Skin epidermis (tissue), 12 donors: ENCODE results near the gene PCNX1.
"Not testable (repeated sequence)": the region's sequence is repeated elsewhere in the genome, so short reads cannot be mapped to it uniquely, and the experiment has no call there.

Experiments
- H3K27ac ChIP-seq, 21 experiments: fragments of 200-600 bp; sonication (generic) in 11 of 21; one replicate each; pipeline ENCODE4 v1.5.0; 2020; ENCODE audit warnings: mild to moderate bottlenecking in 3 of 21, inconsistent platforms in 2 of 21, moderate library complexity in 2 of 21
- H3K4me3 ChIP-seq, 7 experiments: fragments of 200-600 bp; sonication (generic) in 2 of 7; one replicate each; pipeline ENCODE4 v1.5.0; 2020; ENCODE audit warnings: inconsistent platforms in 2 of 7, mild to moderate bottlenecking in 2 of 7, moderate library complexity in 1 of 7

The PCNX1 gene

DNA sequence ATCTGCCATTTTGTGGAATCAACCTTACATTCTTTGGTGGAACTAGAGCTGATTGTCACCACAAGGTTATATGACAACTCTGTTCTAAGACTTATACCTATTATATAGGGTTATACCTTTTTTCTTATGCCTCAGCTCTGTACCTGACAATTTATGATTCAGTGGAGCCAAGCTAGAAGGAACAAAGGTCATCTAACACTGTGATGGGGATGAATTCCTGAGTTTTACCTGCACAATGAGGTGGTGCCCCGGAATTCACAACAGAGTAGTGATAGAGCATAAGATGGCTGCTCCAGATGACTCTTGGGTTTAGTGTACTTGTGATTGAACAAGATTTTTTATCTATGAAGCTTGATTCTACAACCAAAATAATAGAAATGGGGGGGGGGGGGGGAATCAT lies 207.3 kb downstream of the PCNX1 start:
- Histone ChIP-seq H3K27ac (no peak overlapping the region), H3K4me3 (no peak overlapping the region)

GRCh38 chr14:71115306-71115705 lies 208.0 kb downstream of the PCNX1 start:
- H3K27ac ChIP-seq = no peak overlapping the region
- H3K4me3 ChIP-seq = no peak overlapping the region

DNA sequence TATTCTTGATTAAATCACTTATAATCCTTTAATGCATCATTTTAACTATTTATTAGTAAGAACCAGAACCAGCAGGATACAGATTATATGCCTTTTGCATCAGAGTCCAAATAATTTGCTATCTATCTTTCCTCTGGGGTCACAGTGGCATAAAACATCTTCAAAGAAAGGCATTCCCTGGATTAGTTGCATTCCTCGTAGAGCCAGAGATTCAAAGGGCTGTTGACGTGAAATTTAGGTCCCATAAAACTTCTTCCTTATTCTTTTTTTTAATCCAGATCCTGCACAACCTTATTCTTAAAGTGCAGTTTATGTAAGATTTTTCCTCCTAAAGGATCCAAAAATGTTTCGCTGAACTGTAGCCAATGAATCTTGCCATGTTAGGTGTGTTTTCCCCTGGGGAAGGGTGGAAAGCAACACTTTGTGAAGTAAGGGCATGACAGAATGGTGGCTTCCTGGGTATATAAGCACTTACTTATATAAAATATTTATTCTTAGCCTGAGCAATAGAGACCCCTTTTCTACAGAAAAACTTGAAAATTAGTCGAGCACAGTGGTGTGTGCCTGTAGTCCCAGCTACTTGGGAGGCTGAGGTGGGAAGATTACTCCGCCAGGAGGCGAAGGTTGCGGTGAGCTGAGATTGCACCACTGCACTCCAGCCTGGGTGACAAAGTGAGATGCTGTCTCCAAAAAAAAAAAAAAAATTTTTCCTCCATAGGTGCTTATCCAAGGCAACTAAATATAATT lies 208.7 kb downstream of the PCNX1 start:
- no peak overlapping the region for H3K27ac ChIP-seq
- H3K4me3 ChIP-seq = no peak overlapping the region

GRCh38 chr14:71116568-71117122 lies 209.4 kb downstream of the PCNX1 start:
- H3K4me3 ChIP-seq = no peak overlapping the region
- no peak overlapping the region for H3K27ac ChIP-seq

- Histone ChIP-seq H3K4me3 (no peak overlapping the region), H3K27ac (peak overlapping the region in 14 of 21 experiments; percentile 4 to 64 (median 38))
Observed at GRCh38 chr14:71117839-71118743, 210.8 kb downstream of the PCNX1 start.

DNA sequence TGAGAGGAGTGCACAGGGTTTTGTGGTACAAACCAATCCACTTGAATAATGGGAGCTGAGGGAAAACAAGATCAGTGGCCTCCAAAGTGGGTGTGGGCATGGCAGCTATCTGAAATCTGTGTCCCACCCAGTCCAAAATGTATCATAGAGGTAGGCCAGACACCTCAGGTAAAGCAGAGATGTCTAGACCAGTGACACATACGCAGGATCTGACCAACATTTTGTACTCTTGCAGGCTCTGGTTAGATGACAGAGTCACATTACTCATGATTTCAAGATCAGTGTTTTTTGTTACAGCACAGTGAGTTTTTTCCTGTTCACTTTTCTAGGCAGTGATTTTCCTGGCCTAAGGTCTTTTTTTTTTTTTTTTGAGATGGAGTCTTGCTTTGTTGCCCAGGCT lies 211.8 kb downstream of the PCNX1 start:
- Histone ChIP-seq H3K4me3 (no peak overlapping the region), H3K27ac (peak overlapping the region in 6 of 21 experiments; percentile 1 to 45 (median 24))

DNA sequence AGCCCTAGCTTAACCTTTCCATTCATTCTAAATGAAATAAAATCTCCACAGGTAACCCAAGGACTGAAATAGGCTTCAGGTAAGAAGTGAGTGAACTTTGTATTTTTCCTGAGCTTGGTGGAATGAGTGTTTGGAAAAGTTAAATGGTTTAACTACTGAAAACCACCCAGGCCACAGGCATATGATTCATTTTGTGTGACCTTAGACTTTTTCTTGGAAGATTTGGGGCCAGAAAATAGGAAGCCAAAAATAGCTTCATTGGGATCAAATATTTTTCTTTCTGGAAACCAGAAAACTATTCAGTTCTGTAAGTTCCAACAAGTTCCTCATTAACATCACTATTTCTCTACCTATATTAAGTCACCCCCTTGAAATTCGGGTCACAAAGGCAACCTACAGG lies 212.6 kb downstream of the PCNX1 start:
- Histone ChIP-seq H3K4me3 (no peak overlapping the region), H3K27ac (peak overlapping the region in 1 of 21 experiments; percentile 18)

DNA sequence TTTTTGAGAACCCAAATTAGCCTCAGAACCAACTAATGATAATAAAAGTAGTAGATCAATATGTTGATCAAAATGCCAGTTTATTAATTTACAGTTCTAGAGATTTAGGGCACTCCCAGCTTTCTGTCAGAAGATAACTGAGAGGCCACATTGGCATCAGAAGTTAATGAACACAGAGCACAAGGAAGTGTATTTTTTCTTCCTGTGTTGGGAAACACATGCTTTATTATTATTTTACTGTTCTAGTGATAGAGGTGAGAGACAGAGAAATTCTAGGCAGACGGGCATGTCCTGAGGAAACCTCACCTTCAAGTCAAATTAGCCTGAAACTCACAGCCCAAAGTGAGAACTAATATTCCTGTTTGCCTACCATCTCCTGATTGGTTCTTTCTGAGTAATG lies 213.7 kb downstream of the PCNX1 start:
- Histone ChIP-seq H3K4me3 (no peak overlapping the region), H3K27ac (no peak overlapping the region)

DNA sequence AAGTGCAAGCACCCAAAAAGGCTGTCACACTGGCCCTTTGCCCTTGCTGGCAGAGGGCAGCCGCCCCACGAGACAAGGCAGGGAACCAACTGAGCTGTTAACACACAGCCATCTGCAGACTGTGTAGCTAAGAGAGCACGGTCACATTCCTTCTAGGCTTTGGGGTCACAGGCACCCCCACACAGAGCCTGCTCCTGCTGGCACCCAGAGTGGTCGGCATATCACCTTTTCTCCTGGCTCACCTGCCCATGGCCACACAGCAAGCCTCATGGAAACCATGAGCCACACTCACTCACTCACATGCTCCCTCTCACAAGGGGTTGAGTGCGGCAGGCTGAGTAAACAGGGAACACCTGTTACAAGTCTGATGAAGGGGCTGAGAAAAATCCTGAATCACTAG lies 214.5 kb downstream of the PCNX1 start:
- H3K4me3 ChIP-seq = no peak overlapping the region
- no peak overlapping the region for H3K27ac ChIP-seq

DNA sequence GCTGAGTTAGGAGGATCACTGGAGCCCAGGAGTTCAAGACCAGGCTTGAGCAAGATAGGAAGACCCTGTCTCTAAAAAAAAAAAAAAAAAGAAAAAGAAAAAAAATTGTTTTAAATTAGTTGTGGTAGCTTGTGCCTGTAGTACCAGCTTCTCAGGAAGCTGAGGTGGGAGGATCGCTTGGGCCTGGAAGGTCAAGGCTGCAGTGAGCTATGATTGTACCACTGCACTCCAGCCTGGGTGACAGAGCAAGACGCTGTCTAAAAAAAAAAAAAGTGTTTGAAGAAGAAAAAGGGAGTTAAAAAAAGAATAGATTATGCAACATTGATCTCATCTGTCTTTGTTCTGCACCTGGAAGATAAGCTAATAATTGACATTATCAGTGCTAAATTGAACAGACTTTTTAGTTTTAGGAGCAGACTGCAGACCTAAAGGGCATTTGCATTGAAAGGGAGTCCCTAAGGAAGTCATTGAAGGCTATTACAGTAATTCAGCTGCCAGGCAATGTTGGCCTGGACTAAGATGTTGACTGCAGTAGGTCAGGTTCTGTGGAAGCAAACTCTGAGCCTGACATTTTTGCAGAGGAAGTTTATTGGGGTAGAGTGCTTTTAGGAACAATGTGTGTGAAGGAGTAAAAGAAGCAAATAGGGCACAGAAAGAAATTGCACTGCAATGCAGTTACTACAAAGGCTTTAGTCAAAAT lies 215.8 kb downstream of the PCNX1 start:
- no peak overlapping the region for H3K27ac ChIP-seq

DNA sequence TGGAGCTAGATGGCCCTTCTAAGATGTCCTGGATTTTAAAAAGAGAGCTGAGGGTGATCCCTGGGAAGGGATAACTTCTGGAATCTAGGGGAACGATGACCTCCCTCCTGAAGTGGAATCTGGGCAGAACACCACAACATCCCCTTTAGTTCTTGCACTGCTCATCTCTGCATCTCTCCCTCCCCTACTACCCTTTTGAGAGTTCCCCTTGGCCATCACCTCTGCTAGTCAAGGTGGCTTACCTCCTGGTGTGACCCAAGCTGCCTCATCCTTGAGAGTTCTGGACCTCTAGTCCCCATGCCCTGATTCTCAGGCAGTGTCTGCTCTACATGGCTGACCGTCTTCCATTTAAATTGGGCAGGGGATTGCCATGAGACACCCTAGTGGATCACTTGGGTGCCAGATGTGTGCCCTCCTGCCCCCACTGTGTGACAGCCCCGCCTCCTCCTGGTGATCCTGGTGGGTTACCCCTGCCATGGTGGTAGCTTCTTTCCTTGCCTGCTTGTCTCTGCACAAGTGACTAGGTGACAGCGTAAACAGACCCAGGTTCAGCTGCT lies 216.4 kb downstream of the PCNX1 start:
- Histone ChIP-seq H3K4me3 (no peak overlapping the region), H3K27ac (no peak overlapping the region)

More for the DNA sequence above, 215.8 kb downstream of the PCNX1 start:
- no peak overlapping the region for H3K4me3 ChIP-seq

GRCh38 chr14:71129716-71130490 lies 222.6 kb downstream of the PCNX1 start:
- H3K4me3 ChIP-seq, H3K27ac ChIP-seq: not testable (repeated sequence)

DNA sequence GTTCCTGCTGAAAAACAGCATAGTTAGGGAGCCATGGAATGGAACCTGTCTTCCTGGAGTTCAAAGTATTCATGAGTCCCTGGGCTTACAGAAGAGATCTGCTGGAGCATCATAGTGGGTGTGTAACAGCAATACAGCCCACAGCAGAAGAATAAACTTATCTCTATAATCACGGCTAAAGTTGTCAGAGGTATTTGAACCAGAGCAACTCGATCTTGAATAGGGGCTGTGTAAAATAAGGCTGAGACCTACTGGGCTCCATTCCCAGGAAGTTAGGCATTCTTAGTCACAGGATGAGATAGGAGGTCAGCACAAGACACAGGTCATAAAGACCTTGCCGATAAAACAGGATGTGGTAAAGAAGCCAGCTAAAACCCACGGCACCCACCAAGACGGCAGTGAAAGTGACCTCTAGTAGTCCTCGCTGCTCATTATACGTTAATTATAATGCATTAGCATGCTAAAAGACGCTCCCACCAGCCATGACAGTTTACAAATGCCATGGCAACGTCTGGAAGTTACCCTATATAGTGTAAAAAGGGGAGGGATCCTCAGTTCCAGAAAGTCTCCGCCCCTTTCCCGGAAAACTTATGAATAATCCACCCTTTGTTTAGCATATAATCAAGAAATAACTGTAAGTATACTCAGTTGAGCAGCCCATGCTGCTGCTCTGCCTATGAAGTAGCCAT lies 223.4 kb downstream of the PCNX1 start:
- Histone ChIP-seq H3K4me3 (no peak overlapping the region), H3K27ac (peak overlapping the region in 1 of 21 experiments; percentile 19)

GRCh38 chr14:71133296-71133695 lies 226.0 kb downstream of the PCNX1 start:
- Histone ChIP-seq H3K4me3 (no peak overlapping the region), H3K27ac (no peak overlapping the region)

- no peak overlapping the region for H3K27ac ChIP-seq
- no peak overlapping the region for H3K4me3 ChIP-seq
Observed at GRCh38 chr14:71135496-71135895, 228.2 kb downstream of the PCNX1 start.

DNA sequence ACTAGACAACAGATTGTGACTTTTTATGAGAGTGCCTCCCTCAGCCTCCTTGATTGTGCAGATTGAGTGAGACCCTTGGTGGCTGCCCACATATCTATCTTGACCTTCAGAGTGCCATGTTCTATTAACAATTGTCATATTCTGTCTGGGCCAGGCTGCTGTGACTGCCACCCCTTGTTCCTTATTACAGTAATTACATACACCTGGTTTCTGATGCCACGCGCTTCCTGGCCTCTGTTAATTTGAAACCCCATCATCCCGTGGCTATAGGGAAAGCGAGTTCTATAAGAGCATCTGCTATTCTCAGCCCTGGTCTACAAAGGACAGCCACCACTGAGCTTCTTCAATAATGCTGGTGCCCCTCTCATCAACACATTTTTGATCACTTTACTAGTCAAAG lies 228.7 kb downstream of the PCNX1 start:
- Histone ChIP-seq H3K27ac (no peak overlapping the region), H3K4me3 (no peak overlapping the region)

- H3K27ac ChIP-seq = no peak overlapping the region
- H3K4me3 ChIP-seq = no peak overlapping the region
Observed at GRCh38 chr14:71136386-71137060, 229.3 kb downstream of the PCNX1 start.
